ENCODE data around the gene SUFU.

DNA sequence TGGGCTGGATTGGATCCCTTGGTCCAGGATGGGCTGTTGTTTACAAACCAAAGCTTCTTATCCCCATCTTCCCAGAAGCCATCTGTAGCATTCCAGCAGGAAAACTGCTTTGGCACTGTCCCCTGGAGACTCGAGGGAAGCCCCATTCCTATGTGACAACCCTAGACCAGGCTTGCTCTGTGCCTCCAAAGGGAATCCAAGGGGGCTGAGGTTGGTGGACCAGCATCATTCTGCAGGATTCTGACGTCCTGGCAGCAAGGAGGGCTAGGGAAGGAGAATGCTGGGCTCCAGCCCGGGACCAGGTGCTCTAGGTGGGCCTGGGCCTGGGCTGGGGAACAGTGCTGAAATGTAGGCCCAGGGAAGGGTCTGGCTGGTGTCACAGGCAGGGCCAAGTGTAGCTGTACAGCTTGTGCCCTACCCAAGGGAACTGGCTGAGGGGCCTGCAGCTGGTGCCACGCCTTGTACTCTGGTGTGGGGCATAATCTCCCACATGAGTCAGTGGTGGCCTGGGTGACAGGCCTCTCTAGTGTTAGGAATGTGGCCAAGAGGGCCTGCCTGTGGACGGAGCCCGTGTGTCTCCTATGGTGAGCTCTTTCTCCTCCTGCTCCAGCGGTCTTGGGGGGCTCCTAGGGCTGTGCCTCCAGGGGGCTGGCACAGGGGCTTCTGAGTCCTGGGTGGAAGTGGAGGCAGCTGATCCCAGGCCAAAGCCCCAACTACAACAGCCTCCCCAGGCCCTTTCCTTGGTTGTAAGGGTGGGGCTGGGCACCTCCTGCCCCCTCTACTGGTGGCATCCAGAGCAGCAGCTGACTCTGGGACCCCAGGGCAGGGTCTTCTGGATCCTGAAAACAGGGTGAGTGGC, 165.7 kb downstream of the SUFU start:
- TF ChIP-seq, protein P1, sequence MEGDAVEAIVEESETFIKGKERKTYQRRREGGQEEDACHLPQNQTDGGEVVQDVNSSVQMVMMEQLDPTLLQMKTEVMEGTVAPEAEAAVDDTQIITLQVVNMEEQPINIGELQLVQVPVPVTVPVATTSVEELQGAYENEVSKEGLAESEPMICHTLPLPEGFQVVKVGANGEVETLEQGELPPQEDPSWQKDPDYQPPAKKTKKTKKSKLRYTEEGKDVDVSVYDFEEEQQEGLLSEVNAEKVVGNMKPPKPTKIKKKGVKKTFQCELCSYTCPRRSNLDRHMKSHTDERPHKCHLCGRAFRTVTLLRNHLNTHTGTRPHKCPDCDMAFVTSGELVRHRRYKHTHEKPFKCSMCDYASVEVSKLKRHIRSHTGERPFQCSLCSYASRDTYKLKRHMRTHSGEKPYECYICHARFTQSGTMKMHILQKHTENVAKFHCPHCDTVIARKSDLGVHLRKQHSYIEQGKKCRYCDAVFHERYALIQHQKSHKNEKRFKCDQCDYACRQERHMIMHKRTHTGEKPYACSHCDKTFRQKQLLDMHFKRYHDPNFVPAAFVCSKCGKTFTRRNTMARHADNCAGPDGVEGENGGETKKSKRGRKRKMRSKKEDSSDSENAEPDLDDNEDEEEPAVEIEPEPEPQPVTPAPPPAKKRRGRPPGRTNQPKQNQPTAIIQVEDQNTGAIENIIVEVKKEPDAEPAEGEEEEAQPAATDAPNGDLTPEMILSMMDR (IDR thresholded peaks at IDR 0.05): no peak
- TF ChIP-seq EZH2 (IDR thresholded peaks at IDR 0.05; ENCODE audit: borderline replicate concordance, insufficient read depth, low read depth, low read length, poor library complexity, severe bottlenecking): no peak

Measured in B cell (primary cell).